Fibroblast of lung (primary cell): ENCODE results near the gene WFDC12.

ENCODE experiments used
- CTCF ChIP-seq, 2 donors: IDR thresholded peaks in 1 of 2; conservative IDR thresholded peaks in 1 of 2; 1 replicate in 1 of 2; 2 replicates in 1 of 2; pipeline ENCODE4 v1.5.1; 2011 to 2012; ENCODE audit warnings: low read length in 2 of 2, control low read depth in 1 of 2, inconsistent platforms in 1 of 2, low read depth in 1 of 2, mild to moderate bottlenecking in 1 of 2
- EZH2 ChIP-seq: IDR thresholded peaks from 2 replicates; pipeline ENCODE4 v1.5.1; 2012; ENCODE audit warnings: low read length, control low read depth, mild to moderate bottlenecking; ENCODE audit errors: missing control alignments

GRCh38 chr20:45098103-45098773 is 26.0 kb downstream of the WFDC12 start:
- TF ChIP-seq CTCF (conservative IDR thresholded peaks at IDR 0.05 in 1 of 2, IDR thresholded peaks at IDR 0.05 in 1 of 2; ENCODE audit: low read depth in 1 of 2, low read length in 2 of 2): peak in 1 of 2 donors; percentile 18
- peak; percentile 58 for TF ChIP-seq EZH2
